SK-N-MC (cell line): ENCODE measurements around the gene ARHGAP31.

ENCODE experiments used
- DNase-seq: peaks from one replicate; pipeline ENCODE4 v3.0.0-alpha.2; 2011; ENCODE audit warnings: low read depth, low spot score
- H3K27ac ChIP-seq: fragments of 200-600 bp; sonication (generic); 2 replicates; pipeline ENCODE4 v1.5.1; 2016; ENCODE audit warnings: mixed run types
- H3K36me3 ChIP-seq: fragments of 200-600 bp; sonication (generic); 2 replicates; pipeline ENCODE4 v1.6.1; 2017; ENCODE audit warnings: antibody characterized with exemption, low read length, mixed read lengths; ENCODE audit not compliant: insufficient read depth
- H3K4me3 ChIP-seq: fragments of 200-600 bp; sonication (generic); 2 replicates; pipeline ENCODE4 v1.5.1; 2016
- H3K9ac ChIP-seq: fragments of 200-600 bp; sonication (generic); 2 replicates; pipeline ENCODE4 v1.8.0; 2017; ENCODE audit warnings: mixed run types, mixed read lengths; ENCODE audit not compliant: insufficient read length
- H3K9me3 ChIP-seq: fragments of 200-600 bp; sonication (generic); 2 replicates; pipeline ENCODE4 v1.6.1; 2017; ENCODE audit warnings: low read depth, mild to moderate bottlenecking, antibody characterized with exemption, low read length, moderate library complexity, mixed read lengths
- EZH2 ChIP-seq: fragments of 200-600 bp; sonication (generic); IDR thresholded peaks from one replicate; pipeline ENCODE4 v1.6.1; 2017; ENCODE audit warnings: antibody characterized with exemption
- FOXP2 ChIP-seq: optimal IDR thresholded peaks from 2 replicates; pipeline ENCODE3; 2011; ENCODE audit warnings: mild to moderate bottlenecking, moderate library complexity; ENCODE audit not compliant: insufficient read depth; ENCODE audit errors: extremely low read length, control extremely low read depth
- POLR2AphosphoS5 ChIP-seq: IDR thresholded peaks from 2 replicates; pipeline ENCODE4 v1.6.1; 2012; ENCODE audit warnings: mild to moderate bottlenecking, low read depth, low read length, borderline replicate concordance

ARHGAP31 gene

DNA sequence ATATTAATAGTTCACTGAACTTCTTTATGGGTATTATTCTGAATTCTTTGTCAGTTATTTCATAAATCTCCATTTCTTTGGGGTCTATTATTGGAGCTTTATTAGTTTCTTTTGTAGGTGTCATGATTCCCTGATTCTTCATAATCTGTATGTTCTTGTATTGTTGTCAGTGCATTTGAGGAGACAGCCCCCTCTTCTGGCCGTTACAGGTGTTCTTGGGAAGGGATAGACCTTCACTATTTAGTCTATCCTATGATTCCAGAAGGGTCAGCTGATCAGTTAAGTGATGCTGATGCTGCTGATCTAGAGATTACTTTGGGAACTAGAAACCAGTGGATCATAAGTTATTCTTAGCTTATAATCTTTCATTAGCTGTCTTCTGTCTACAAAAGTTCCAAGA lies 134.4 kb downstream of the ARHGAP31 start:
- no peak overlapping the region for H3K4me3 ChIP-seq
- H3K9me3 ChIP-seq: peaks cover 24% of the 10 kb centered on the region
- TF ChIP-seq FOXP2 (no peak), POLR2AphosphoS5 (no peak), EZH2 (no peak)
- DNase-seq: no peak
- no peak overlapping the region for H3K27ac ChIP-seq
- peaks cover 54% of the 10 kb centered on the region for H3K36me3 ChIP-seq
- no peak overlapping the region for H3K9ac ChIP-seq

DNA sequence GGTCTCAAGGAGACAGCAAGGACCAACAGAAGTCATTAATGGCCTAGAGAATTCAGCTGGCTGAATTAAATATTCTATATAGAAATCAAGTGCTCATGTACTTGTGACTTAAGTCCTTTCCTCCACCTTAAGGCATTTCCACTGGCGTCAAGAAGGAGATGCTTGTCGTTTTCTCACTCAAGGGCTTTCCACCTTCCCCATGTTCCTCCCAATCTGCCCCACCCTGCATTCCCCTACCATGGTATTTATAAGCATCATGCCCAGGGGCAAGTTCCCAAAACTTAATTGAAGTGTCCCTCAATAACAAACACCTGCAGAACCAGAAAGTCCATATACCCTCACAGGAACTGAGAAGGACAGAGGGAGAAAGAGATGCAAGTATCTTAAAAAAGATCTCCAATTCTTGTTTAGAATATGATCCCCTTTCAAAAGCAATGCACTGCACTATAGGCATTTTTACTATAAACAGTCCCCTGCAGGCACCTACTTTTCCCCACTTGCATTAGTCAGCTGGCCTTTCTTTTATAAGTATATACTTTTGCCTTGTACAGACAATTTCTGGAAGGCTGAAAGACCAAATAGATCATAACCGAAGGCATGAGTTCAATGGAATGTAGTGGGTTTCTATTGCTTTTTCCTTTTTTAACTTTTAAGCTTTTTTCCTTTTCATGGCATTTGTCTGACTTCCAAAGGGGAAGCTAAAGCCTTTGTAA lies 139.6 kb downstream of the ARHGAP31 start:
- no peak overlapping the region for H3K27ac ChIP-seq
- DNase-seq: no peak
- H3K4me3 ChIP-seq: no peak overlapping the region
- peaks cover 92% of the 10 kb centered on the region for H3K36me3 ChIP-seq
- peaks cover 6% of the 10 kb centered on the region; the same call in 1 of the 2 replicates for H3K9me3 ChIP-seq
- no peak for TF ChIP-seq POLR2AphosphoS5
- no peak for TF ChIP-seq EZH2
- TF ChIP-seq FOXP2: no peak
- H3K9ac ChIP-seq: no peak overlapping the region

DNA sequence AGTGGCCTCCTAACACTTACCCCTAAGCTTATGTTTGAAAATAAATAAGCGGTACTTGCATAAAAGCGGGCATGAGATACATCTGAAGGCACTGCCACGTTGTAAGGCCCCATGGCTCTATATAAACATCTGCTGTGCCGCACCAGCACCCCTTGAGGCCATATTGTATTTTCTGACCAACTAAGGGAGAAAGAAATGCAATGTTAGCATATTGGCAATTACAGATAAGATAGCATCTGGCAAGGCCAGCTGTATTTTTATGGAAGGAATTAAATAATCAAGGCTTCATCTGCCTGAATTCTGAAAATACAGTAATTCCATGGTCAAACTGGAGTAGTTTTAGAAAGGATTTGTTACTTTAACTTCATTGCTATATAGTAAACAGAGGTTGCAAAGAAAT lies 140.5 kb downstream of the ARHGAP31 start:
- TF ChIP-seq POLR2AphosphoS5: no peak
- TF ChIP-seq EZH2: no peak
- no peak for TF ChIP-seq FOXP2
- H3K4me3 ChIP-seq: no peak overlapping the region
- H3K36me3 ChIP-seq: peaks cover 85% of the 10 kb centered on the region
- H3K27ac ChIP-seq: no peak overlapping the region
- H3K9me3 ChIP-seq: 0 out of 2 replicates have a peak, but pooled peaks cover 2% of the 10 kb centered on the region
- H3K9ac ChIP-seq: no peak overlapping the region
- DNase-seq: no peak

DNA sequence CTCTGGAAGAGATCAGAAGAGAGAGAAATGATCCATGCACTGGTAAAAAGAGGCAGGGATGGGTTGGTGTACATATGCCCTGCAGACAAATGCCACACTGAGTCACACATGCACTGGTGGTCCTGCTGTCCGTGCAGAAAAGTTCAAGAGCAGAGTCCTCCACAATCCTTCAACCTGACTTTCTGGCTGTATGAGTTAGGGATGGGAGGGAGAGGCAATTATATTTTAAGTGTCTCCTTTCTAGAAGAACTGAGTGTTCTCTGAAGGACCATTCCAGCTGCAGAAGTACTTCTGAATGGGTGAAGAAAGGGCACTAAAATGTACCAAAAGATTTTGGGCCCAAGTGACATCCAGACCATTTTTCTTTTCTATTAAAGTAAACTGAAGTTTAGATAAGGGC lies 142.8 kb downstream of the ARHGAP31 start:
- no peak for DNase-seq
- H3K9ac ChIP-seq: no peak overlapping the region
- H3K27ac ChIP-seq: no peak overlapping the region
- no peak overlapping the region for H3K4me3 ChIP-seq
- no peaks in the 10 kb centered on the region for H3K9me3 ChIP-seq
- H3K36me3 ChIP-seq: peaks cover 77% of the 10 kb centered on the region
- TF ChIP-seq POLR2AphosphoS5: no peak

DNA sequence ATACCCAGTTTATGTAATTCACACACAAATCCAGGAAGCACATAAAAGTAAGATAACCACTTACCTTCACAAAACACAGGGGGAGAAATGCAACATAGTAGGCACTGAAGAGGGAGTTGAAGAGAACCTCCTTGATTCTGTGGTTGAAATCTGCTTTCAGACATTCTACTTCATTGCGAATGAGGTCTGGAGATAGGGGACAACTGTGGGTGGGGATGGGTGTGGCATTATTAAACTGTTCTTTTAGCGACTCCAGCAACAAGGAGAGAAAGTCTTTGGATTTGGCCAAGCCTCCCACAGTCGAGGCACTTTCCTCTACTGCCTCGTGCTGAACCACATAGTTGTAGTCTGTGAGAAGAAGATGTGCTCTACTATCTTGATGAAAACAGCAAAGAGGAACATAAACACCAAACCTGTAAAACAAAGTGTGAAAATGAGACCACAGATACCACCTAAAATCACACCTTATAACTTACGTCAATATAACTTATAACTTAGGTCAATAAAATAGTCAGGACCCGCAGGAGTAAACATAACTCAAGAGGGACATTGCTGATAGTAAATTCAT lies 143.6 kb downstream of the ARHGAP31 start:
- no peaks in the 10 kb centered on the region for H3K9me3 ChIP-seq
- no peak for TF ChIP-seq EZH2
- no peak for TF ChIP-seq POLR2AphosphoS5
- no peak for TF ChIP-seq FOXP2
- DNase-seq: no peak
- H3K9ac ChIP-seq: no peak overlapping the region
- H3K36me3 ChIP-seq: peaks cover 79% of the 10 kb centered on the region
- no peak overlapping the region for H3K27ac ChIP-seq
- no peak overlapping the region for H3K4me3 ChIP-seq

DNA sequence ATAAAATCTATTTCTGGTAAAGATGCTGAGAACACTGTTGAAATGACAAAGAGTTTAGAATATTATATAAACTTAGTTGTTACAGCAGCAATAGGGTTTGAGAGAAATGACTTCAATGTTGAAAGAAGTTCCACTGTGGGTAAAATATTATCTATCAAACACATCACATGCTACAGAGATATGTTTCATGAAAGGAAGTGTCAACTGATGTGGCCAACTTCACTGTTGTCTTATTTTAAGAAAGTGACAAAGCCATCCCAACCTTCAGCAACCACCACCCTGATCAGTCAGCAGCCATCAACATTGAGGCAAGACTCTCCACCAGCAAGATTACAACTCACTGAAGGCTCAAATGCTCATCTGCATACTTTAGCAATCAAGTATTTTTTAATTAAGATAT lies 149.0 kb downstream of the ARHGAP31 start:
- TF ChIP-seq EZH2 (no peak), POLR2AphosphoS5 (no peak), FOXP2 (no peak)
- no peak for DNase-seq
- Histone ChIP-seq H3K9me3 (no peaks in the 10 kb centered on the region), H3K36me3 (peaks cover 64% of the 10 kb centered on the region), H3K27ac (no peak overlapping the region), H3K9ac (no peak overlapping the region), H3K4me3 (no peak overlapping the region)

DNA sequence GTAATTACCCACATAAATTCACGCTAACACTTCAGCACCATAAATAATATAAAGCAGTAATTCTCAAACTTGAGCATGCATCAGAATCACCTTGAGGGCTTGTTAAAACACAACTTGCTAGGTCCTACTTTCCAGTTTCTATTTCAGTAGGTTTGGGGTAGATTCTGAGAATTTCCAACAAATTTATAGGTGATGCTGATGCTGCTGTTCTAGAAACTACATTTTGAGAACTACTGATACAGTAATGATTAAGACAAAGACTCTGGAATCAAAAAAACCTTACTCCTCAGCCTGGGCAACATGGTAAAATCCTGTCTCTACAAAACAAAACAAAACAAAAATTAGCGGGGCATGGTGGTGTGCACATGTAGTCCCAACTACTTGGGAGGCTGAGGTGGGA lies 150.4 kb downstream of the ARHGAP31 start:
- Histone ChIP-seq H3K9me3 (no peaks in the 10 kb centered on the region), H3K9ac (no peak overlapping the region), H3K36me3 (peaks cover 60% of the 10 kb centered on the region), H3K27ac (no peak overlapping the region), H3K4me3 (no peak overlapping the region)
- TF ChIP-seq POLR2AphosphoS5 (no peak), EZH2 (no peak), FOXP2 (no peak)
- no peak for DNase-seq

DNA sequence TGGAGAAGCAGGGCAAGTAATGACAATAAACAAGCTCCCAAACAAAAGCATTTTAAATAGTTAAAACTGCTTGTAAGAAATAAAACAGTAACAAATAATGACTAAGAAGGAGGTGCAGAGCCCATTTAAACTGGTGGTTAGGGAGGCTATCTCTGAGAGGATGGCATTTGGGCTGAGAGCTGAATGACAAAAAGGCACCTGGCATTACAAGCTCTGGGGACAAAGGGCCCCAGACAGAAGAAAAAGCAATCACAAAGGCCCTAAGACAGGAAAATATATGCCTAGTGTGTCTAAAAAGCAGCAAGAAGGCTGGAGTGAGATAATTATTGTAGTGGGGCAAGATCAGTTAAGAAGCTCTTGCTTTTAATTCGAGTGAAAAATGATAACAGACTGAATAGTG lies 159.6 kb downstream of the ARHGAP31 start:
- Histone ChIP-seq H3K36me3 (peaks cover 73% of the 10 kb centered on the region), H3K4me3 (no peak overlapping the region), H3K9ac (no peak overlapping the region), H3K9me3 (no peaks in the 10 kb centered on the region), H3K27ac (no peak overlapping the region)
- TF ChIP-seq POLR2AphosphoS5 (no peak), FOXP2 (no peak), EZH2 (no peak)
- DNase-seq: no peak
